K562 (cell line): ENCODE results near the gene METAP2. TPM values are rescaled to one million over a fixed set of nuclear protein-coding genes. Genes with fewer than 3 reads are reported as not detected.

Source experiments
- ATAC-seq: fragments of 200-7000 bp; cut with Tn5 transposase; 3 replicates; pipeline ENCODE4 v1.9.1; 2020; ENCODE audit warnings: moderate library complexity
- BruUV-seq: library from RNA; stranded (reverse); fragments of 400-500 nt; replicated peaks from 2 replicates; lab custom pipeline; 2021; lab: Mats Ljungman, UMichigan
- CTCF ChIA-PET: fragments of 300-600 bp; formaldehyde crosslinking; extraction: SDS; loops from one replicate; lab custom pipeline; 2021; ENCODE audit warnings: low intra/inter-chr PET ratio; lab: Yijun Ruan, JAX
- POLR2A ChIA-PET: fragments of 300-600, 350-650 bp; sonication (Branson Sonifier 250); formaldehyde crosslinking; extraction: SDS; loops from one replicate; lab custom pipeline; 2021; ENCODE audit warnings: antibody characterized with exemption, inconsistent platforms; lab: Yijun Ruan, JAX
- DNase-seq, 4 experiments: peaks; one replicate each; pipeline versions ENCODE4 v3.0.0 to v3.0.0-alpha.2; 2011 to 2018; ENCODE audit warnings: low spot score in 3 of 4, mixed read lengths in 3 of 4; ENCODE audit errors: extremely low read depth in 1 of 4
- FAIRE-seq: peaks from 2 replicates; lab custom pipeline; 2011; peaks lifted over from hg19 to GRCh38; lab: Jason Lieb, UNC
- H2AFZ ChIP-seq: 2 replicates; pipeline ENCODE4 v1.6.0; 2011; ENCODE audit warnings: low read depth, low read length, control low read depth, inconsistent platforms
- H3K27ac ChIP-seq: fragments of 200-600 bp; 3 replicates; pipeline ENCODE4 v1.8.0; 2011; ENCODE audit warnings: low read depth, mild to moderate bottlenecking, control low read depth, inconsistent platforms, low read length, moderate library complexity, mixed read lengths; ENCODE audit errors: extremely low read depth
- H3K27me3 ChIP-seq, 2 experiments: fragments of 300-600 bp in 1 of 2; 2 replicates in 1 of 2; 3 replicates in 1 of 2; pipeline versions ENCODE4 v1.6.0 to v1.8.0; 2011; ENCODE audit warnings: inconsistent platforms in 2 of 2, low read length in 2 of 2, mild to moderate bottlenecking in 1 of 2, mixed read lengths in 1 of 2, moderate library complexity in 1 of 2; ENCODE audit not compliant: control insufficient read depth in 2 of 2, insufficient read depth in 2 of 2
- H3K36me3 ChIP-seq: fragments of 300-600 bp; 3 replicates; pipeline ENCODE4 v1.8.0; 2011; ENCODE audit warnings: mild to moderate bottlenecking, low read length, inconsistent platforms; ENCODE audit not compliant: control insufficient read depth, insufficient read depth
- H3K4me1 ChIP-seq, 2 experiments: fragments of 200-600 bp in 1 of 2; replicated peaks in 1 of 2; 2 replicates in 1 of 2; 3 replicates in 1 of 2; pipeline versions ENCODE4 v1.5.1 to v1.8.0; 2011; ENCODE audit warnings: inconsistent platforms in 2 of 2, low read length in 2 of 2, mild to moderate bottlenecking in 1 of 2, mixed read lengths in 1 of 2, moderate library complexity in 1 of 2; ENCODE audit not compliant: control insufficient read depth in 2 of 2, insufficient read depth in 2 of 2
- H3K4me2 ChIP-seq: 2 replicates; pipeline ENCODE4 v1.6.1; 2011; ENCODE audit warnings: low read length, control low read depth, inconsistent platforms, mixed read lengths; ENCODE audit not compliant: insufficient read depth
- H3K4me3 ChIP-seq: fragments of 200-600 bp; sonication (generic), shearing (Covaris generic); 2 replicates; pipeline ENCODE4 v1.5.1; 2016; ENCODE audit warnings: control low read depth, inconsistent platforms
- H3K79me2 ChIP-seq: fragments of 200-600 bp; 3 replicates; pipeline ENCODE4 v1.8.0; 2011; ENCODE audit warnings: low read length, inconsistent platforms; ENCODE audit not compliant: control insufficient read depth, insufficient read depth
- H3K9ac ChIP-seq, 2 experiments: 2 replicates each; pipeline versions ENCODE4 v1.6.0 to v1.6.1; 2011; ENCODE audit warnings: low read depth in 2 of 2, low read length in 2 of 2, control low read depth in 1 of 2, inconsistent platforms in 1 of 2, mild to moderate bottlenecking in 1 of 2, mixed read lengths in 1 of 2; ENCODE audit not compliant: insufficient read depth in 1 of 2
- H3K9me1 ChIP-seq: one replicate; pipeline ENCODE4 v1.6.0; 2011; ENCODE audit warnings: inconsistent platforms, mild to moderate bottlenecking, low read length, moderate library complexity; ENCODE audit not compliant: control insufficient read depth, insufficient read depth
- H3K9me3 ChIP-seq: replicated peaks from 2 replicates; pipeline ENCODE4 v1.5.1; 2011; ENCODE audit warnings: low read depth, low read length, inconsistent platforms; ENCODE audit not compliant: control insufficient read depth, insufficient read depth
- H4K20me1 ChIP-seq: replicated peaks from 2 replicates; pipeline ENCODE4 v1.6.1; 2011; ENCODE audit warnings: low read length, inconsistent platforms, mixed read lengths; ENCODE audit not compliant: control insufficient read depth, insufficient read depth
- HNRNPH1 ChIP-seq: fragments of 200-400 bp; formaldehyde crosslinking; optimal IDR thresholded peaks from 2 replicates; pipeline ENCODE3; 2017; ENCODE audit warnings: low read depth, mild to moderate bottlenecking, low read length, moderate library complexity
- PML ChIP-seq: IDR thresholded peaks from 2 replicates; pipeline ENCODE4 v1.6.1; 2012; ENCODE audit warnings: low read length, inconsistent platforms
- RBM17 ChIP-seq: fragments of 200-400 bp; formaldehyde crosslinking; IDR thresholded peaks from 2 replicates; pipeline ENCODE4 v1.6.1; 2017; ENCODE audit warnings: low read depth, mild to moderate bottlenecking, low read length, borderline replicate concordance
- RCOR1 ChIP-seq, 2 experiments: IDR thresholded peaks; 2 replicates each; pipeline ENCODE4 v1.6.1; 2012; ENCODE audit warnings: low read depth in 2 of 2, low read length in 2 of 2, borderline replicate concordance in 1 of 2, improper control_type of control experiment in 1 of 2
- SMAD2 ChIP-seq: fragments of 150-350 bp; IDR thresholded peaks from 2 replicates; pipeline ENCODE4 v1.6.1; 2014; ENCODE audit warnings: low read depth, mild to moderate bottlenecking, low read length
- SMAD4 ChIP-seq: fragments of 250-450 bp; sonication (Bioruptor Pico); conservative IDR thresholded peaks from 2 replicates; pipeline ENCODE4 v1.8.0; 2021; ENCODE audit warnings: inconsistent platforms, mild to moderate bottlenecking, moderate library complexity
- SRF ChIP-seq, 2 experiments: fragments of 250-450, 450-650 bp in 1 of 2; sonication (Bioruptor Pico) in 1 of 2; sonication (generic) in 1 of 2; formaldehyde crosslinking; IDR thresholded peaks; 2 replicates each; pipeline versions ENCODE4 v1.5.0 to v1.5.1; 2020 to 2022; ENCODE audit warnings: mild to moderate bottlenecking in 1 of 2, missing genetic modification reagents in 1 of 2
- TBL1XR1 ChIP-seq, 2 experiments: IDR thresholded peaks; 2 replicates each; pipeline ENCODE4 v1.6.1; 2012; ENCODE audit warnings: improper control_type of control experiment in 2 of 2, low read length in 2 of 2, mild to moderate bottlenecking in 1 of 2
- ZNF124 ChIP-seq: sonication (generic); formaldehyde crosslinking; IDR thresholded peaks from 2 replicates; pipeline ENCODE4 v1.8.1; 2022; ENCODE audit warnings: missing genetic modification reagents
- WGBS: fragments of 100-300 bp; shearing (Covaris generic); methylation state at CpG from one replicate; pipeline ENCODE4 v1.1.6; 2016; ENCODE audit warnings: low coverage, mixed read lengths; ENCODE audit not compliant: insufficient coverage; ENCODE audit errors: missing lambda C conversion rate; 5-methylcytosine and 5-hydroxymethylcytosine counted together
- in situ Hi-C: fragments of 300-500 bp; cut with MboI; formaldehyde crosslinking; loops from 4 replicates; pipeline ENCODE4 v1.15.0; 2018; ENCODE audit warnings: inconsistent platforms, mixed read lengths
- intact Hi-C: fragments of 100-400 bp; cut with micrococcal nuclease; formaldehyde crosslinking; loops from 2 replicates; pipeline ENCODE4 v1.14.2; 2022
- polyA plus RNA-seq, 8 experiments: library from polyadenylated mRNA; depleted of rRNA in 4 of 8; stranded (reverse) in 5 of 8; unstranded in 3 of 8; fragments of >200 nt; fragmentation: Nextera tagmentation in 2 of 8; fragmentation: Illumina TruSeq in 1 of 8; extraction: Ambion mirVana in 2 of 8; extraction: Trizol in 1 of 8; gene quantifications; 2 replicates each; pipeline versions ENCODE4 v1.2.1 to v1.2.3, GENCODE V29; 2011 to 2014; ENCODE audit warnings: inconsistent platforms in 1 of 8, missing spikeins in 1 of 8
- total RNA-seq, 7 experiments: library from RNA; depleted of rRNA in 6 of 7; stranded (reverse); fragments of >200 nt in 6 of 7; fragmentation: Illumina TruSeq in 2 of 7; extraction: Trizol in 2 of 7; gene quantifications; 2 replicates each; pipeline versions ENCODE4 v1.2.1 to v1.2.3, GENCODE V29; 2011 to 2021; ENCODE audit warnings: low replicate concordance in 1 of 7
- TF ChIP-seq, protein P1 (sequence below), 2 experiments: fragments of 450-650 bp in 1 of 2; IDR thresholded peaks; 2 replicates each; pipeline ENCODE4 v1.6.1; 2011 to 2017; ENCODE audit warnings: low read depth in 2 of 2, antibody characterized with exemption in 1 of 2, borderline replicate concordance in 1 of 2, low read length in 1 of 2, mild to moderate bottlenecking in 1 of 2, mixed read lengths in 1 of 2; ENCODE audit not compliant: control insufficient read depth in 1 of 2
- TF ChIP-seq, protein P2 (sequence below): sonication (generic); formaldehyde crosslinking; IDR thresholded peaks from 2 replicates; pipeline ENCODE4 v1.8.0; 2022; ENCODE audit warnings: missing genetic modification reagents, mild to moderate bottlenecking, borderline replicate concordance

METAP2 gene
- total and polyA plus RNA-seq, 9 of the 15 experiments (the other 6 are each of a cell fraction or from before 2014, with no cell fraction given), result 75.5 to 205 (median 164) TPM

DNA sequence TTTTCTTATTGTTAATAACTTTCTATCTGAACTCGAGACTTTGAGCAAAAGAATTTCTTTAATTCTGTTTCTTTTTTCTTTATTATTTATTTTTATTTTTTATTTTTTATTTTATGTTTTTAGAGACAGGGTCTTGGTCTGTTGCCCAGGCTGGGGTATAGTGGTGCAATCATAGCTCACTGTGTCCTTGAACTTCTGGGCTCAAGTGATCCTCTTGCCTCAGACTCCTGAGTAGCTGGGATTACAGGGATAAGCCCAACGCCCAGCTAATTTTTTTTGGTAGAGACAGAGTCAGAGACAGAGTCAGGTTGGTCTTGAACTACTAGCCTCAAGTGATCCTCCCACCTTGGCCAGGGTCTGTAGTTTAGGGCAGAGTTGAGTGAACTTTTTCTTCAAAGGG, 18.5 kb downstream of the METAP2 start:
- in situ Hi-C loops (no loop called here), intact Hi-C loops (no loop called here)
- no peak overlapping the region for H3K9ac ChIP-seq
- POLR2A ChIA-PET, result interaction anchor here (1.1 kb wide), 1 partner anchor 420 kb away, joined by 5 read pairs; no protein-coding TSS in a partner anchor
- H3K9me3 ChIP-seq, result no peaks in the 10 kb centered on the region; the same call in 1 of the 2 replicates
- DNase-seq, result no peak
- H3K27me3 ChIP-seq, result no peaks in the 10 kb centered on the region
- no peaks in the 10 kb centered on the region for H4K20me1 ChIP-seq
- CTCF ChIA-PET, result no interaction called here
- no TSS peak for BruUV-seq
- H3K4me2 ChIP-seq, result no peak overlapping the region
- no peak for ATAC-seq
- no peak for FAIRE-seq
- H3K9me1 ChIP-seq, result no peaks in the 10 kb centered on the region
- 92% methylated on average over 2 of the region's 2 CpGs for WGBS
- H2AFZ ChIP-seq, result no peak overlapping the region
- TF ChIP-seq RBM17, result no peak
- TF ChIP-seq, protein P1, sequence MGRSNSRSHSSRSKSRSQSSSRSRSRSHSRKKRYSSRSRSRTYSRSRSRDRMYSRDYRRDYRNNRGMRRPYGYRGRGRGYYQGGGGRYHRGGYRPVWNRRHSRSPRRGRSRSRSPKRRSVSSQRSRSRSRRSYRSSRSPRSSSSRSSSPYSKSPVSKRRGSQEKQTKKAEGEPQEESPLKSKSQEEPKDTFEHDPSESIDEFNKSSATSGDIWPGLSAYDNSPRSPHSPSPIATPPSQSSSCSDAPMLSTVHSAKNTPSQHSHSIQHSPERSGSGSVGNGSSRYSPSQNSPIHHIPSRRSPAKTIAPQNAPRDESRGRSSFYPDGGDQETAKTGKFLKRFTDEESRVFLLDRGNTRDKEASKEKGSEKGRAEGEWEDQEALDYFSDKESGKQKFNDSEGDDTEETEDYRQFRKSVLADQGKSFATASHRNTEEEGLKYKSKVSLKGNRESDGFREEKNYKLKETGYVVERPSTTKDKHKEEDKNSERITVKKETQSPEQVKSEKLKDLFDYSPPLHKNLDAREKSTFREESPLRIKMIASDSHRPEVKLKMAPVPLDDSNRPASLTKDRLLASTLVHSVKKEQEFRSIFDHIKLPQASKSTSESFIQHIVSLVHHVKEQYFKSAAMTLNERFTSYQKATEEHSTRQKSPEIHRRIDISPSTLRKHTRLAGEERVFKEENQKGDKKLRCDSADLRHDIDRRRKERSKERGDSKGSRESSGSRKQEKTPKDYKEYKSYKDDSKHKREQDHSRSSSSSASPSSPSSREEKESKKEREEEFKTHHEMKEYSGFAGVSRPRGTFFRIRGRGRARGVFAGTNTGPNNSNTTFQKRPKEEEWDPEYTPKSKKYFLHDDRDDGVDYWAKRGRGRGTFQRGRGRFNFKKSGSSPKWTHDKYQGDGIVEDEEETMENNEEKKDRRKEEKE (IDR thresholded peaks at IDR 0.05; ENCODE audit: borderline replicate concordance in 1 of 2, control insufficient read depth in 1 of 2, low read depth in 2 of 2, low read length in 1 of 2), result no peak
- TF ChIP-seq PML, result no peak
- TF ChIP-seq TBL1XR1 (IDR thresholded peaks at IDR 0.05; ENCODE audit: low read length in 2 of 2), result no peak
- no peak for TF ChIP-seq RCOR1 (IDR thresholded peaks at IDR 0.05; ENCODE audit: borderline replicate concordance in 1 of 2, low read depth in 2 of 2, low read length in 2 of 2)
- TF ChIP-seq ZNF124 (CRISPR knock-in tag), result no peak
- TF ChIP-seq SMAD2, result no peak
- no peak for TF ChIP-seq SRF (CRISPR knock-in tag; IDR thresholded peaks at IDR 0.05)
- no peak for TF ChIP-seq HNRNPH1
- TF ChIP-seq SMAD4 (CRISPR knock-in tag), result no peak
- TF ChIP-seq, protein P2, sequence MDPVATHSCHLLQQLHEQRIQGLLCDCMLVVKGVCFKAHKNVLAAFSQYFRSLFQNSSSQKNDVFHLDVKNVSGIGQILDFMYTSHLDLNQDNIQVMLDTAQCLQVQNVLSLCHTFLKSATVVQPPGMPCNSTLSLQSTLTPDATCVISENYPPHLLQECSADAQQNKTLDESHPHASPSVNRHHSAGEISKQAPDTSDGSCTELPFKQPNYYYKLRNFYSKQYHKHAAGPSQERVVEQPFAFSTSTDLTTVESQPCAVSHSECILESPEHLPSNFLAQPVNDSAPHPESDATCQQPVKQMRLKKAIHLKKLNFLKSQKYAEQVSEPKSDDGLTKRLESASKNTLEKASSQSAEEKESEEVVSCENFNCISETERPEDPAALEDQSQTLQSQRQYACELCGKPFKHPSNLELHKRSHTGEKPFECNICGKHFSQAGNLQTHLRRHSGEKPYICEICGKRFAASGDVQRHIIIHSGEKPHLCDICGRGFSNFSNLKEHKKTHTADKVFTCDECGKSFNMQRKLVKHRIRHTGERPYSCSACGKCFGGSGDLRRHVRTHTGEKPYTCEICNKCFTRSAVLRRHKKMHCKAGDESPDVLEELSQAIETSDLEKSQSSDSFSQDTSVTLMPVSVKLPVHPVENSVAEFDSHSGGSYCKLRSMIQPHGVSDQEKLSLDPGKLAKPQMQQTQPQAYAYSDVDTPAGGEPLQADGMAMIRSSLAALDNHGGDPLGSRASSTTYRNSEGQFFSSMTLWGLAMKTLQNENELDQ (CRISPR knock-in tag), result no peak
- H3K4me3 ChIP-seq, result no peak overlapping the region
- H3K36me3 ChIP-seq, result peaks cover 93% of the 10 kb centered on the region
- H3K4me1 ChIP-seq, result no peaks in the 10 kb centered on the region
- H3K79me2 ChIP-seq, result 0 out of 3 replicates have a peak, but pooled peaks cover 3% of the 10 kb centered on the region
- no peak overlapping the region for H3K27ac ChIP-seq
